Measurements from ENCODE around the gene HLCS. TPM values are rescaled to one million over a fixed set of nuclear protein-coding genes. Genes with fewer than 3 reads are reported as not detected.
A peak's percentile ranks its signal among the peaks of the same experiment; 100 is the strongest.

HLCS gene
- total RNA-seq, 1 donor from 2014 or later = 10.7 TPM

GRCh38 chr21:36751383-36751782 lies 215.1 kb downstream of the HLCS start:
- Histone ChIP-seq H3K4me1 (peaks cover 0 to 3% of the 10 kb centered on the region in 2 donors), H3K27ac (no peak overlapping the region), H3K4me3 (no peak overlapping the region), H3K9me3 (no peaks in the 10 kb centered on the region), H3K36me3 (peaks cover 6 to 40% of the 10 kb centered on the region in 2 donors), H3K27me3 (no peaks in the 10 kb centered on the region)
- no peak for TF ChIP-seq CTCF (IDR thresholded peaks at IDR 0.05)
- intact Hi-C loops (cut with DNase I) = no loop called here
- DNase-seq (ENCODE audit: low spot score in 2 of 2) = no peak

- intact Hi-C loops (cut with DNase I) = no loop called here
- no peak overlapping the region for H3K4me3 ChIP-seq
- H3K4me1 ChIP-seq = peaks cover 0 to 3% of the 10 kb centered on the region in 2 donors
- H3K27ac ChIP-seq = no peak overlapping the region
- no peak for DNase-seq (ENCODE audit: low spot score in 2 of 2)
- H3K9me3 ChIP-seq = no peaks in the 10 kb centered on the region
- H3K36me3 ChIP-seq = peaks cover 3 to 35% of the 10 kb centered on the region in 2 donors
- no peaks in the 10 kb centered on the region for H3K27me3 ChIP-seq
- TF ChIP-seq CTCF (IDR thresholded peaks at IDR 0.05) = no peak
Observed at GRCh38 chr21:36750576-36750959, 215.9 kb downstream of the HLCS start.

GRCh38 chr21:36749935-36750575 lies 216.4 kb downstream of the HLCS start:
- Histone ChIP-seq H3K36me3 (peaks cover 0 to 30% of the 10 kb centered on the region in 2 donors), H3K27ac (no peak overlapping the region), H3K4me1 (peaks cover 0 to 3% of the 10 kb centered on the region in 2 donors), H3K9me3 (no peaks in the 10 kb centered on the region), H3K27me3 (no peaks in the 10 kb centered on the region), H3K4me3 (no peak overlapping the region)
- no peak for TF ChIP-seq CTCF (IDR thresholded peaks at IDR 0.05)
- intact Hi-C loops (cut with DNase I) = no loop called here
- DNase-seq (ENCODE audit: low spot score in 2 of 2) = no peak

- Histone ChIP-seq H3K4me3 (peak overlapping the region; percentile 7 to 61), H3K4me1 (peaks cover 0 to 6% of the 10 kb centered on the region in 2 donors), H3K9me3 (no peaks in the 10 kb centered on the region), H3K36me3 (peaks cover 0 to 15% of the 10 kb centered on the region in 2 donors), H3K27me3 (no peaks in the 10 kb centered on the region), H3K27ac (no peak overlapping the region)
- no peak for TF ChIP-seq CTCF (IDR thresholded peaks at IDR 0.05)
- no peak for DNase-seq (ENCODE audit: low spot score in 2 of 2)
- intact Hi-C loops (cut with DNase I) = no loop called here
Observed at GRCh38 chr21:36747815-36748383, 218.6 kb downstream of the HLCS start.

- no peak for TF ChIP-seq CTCF (IDR thresholded peaks at IDR 0.05)
- H3K27me3 ChIP-seq = no peaks in the 10 kb centered on the region
- intact Hi-C loops (cut with DNase I) = no loop called here
- DNase-seq (ENCODE audit: low spot score in 2 of 2) = no peak
- no peak overlapping the region for H3K27ac ChIP-seq
- no peaks in the 10 kb centered on the region for H3K9me3 ChIP-seq
- H3K4me3 ChIP-seq = peak overlapping the region; percentile 45 to 61
- peaks cover 0 to 11% of the 10 kb centered on the region in 2 donors for H3K36me3 ChIP-seq
- H3K4me1 ChIP-seq = peaks cover 0 to 6% of the 10 kb centered on the region in 2 donors
Observed at GRCh38 chr21:36747041-36747814, 219.2 kb downstream of the HLCS start.

Data from ascending aorta (tissue), 2 donors.